ENCODE data around the gene NFKB2.

Gene NFKB2

DNA sequence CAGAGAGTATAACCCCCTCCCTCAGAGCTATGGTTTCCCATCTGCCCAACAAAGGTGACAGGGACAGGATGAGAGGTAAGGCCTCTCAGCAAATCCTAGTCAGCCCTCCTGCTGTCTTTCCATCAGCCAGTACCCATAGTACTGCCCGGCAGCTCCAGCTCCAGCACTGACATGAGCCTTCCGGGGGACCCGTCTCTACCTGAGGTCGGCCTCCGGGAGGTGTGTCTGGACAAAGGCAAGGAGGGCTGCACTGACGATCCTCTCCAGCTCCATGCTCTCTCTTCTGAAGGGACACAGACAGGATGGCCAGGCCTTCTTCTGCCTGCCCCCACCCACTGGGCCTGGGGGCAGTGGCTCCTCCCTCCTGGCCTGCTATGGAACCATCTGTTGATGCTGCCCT is 29.4 kb downstream of the NFKB2 start:
- no peak for DNase-seq

DNA sequence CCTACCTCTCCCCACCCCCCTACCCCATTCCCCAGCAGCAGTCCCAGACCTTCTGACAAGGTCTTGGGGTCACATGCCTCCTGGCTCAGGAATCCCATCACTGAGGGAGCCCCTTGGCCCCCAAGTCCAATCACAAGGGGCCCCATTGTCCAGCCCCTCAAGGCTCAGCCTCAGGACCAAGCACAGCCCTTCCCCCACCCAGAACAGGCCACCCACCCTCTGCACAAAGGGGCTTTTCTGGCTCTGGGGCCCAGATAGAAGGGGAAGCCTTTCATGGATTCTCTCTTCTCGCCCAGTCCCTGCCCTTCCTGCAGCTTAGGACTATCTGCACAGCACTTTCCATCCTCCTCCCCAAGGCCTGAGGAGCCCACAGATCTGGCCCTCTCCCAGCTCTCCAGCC is 29.9 kb downstream of the NFKB2 start:
- DNase-seq: no peak

DNA sequence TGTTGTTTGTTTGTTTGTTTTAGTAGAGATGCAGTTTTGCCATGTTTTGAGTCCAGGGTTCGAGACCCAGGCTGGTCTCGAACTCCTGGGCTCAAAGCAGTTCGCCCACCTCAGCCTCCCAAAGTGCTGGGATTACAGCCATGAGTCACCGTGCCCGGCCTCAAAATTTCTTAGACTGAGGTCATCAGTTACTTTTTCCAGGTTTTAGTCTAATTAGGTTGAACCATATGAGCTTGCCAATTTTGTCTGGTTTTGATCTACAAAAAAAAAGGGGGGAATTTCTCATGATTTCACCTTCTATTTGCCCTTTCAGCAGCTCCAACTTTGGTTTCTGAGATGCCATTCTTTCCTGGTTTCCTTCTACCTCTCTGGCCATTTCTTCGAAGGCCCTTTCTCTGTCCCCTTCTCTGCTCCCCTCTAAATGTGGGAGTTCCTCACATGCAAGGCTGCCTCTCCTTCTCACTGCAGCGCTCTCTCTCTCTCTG is 31.3 kb downstream of the NFKB2 start:
- no peak for DNase-seq

- DNase-seq: no peak
These were observed 34.0 kb downstream of the NFKB2 start for GRCh38 chr10:102429468-102429867.

GRCh38 chr10:102431452-102432124 is 36.1 kb downstream of the NFKB2 start:
- no peak for DNase-seq

GRCh38 chr10:102432162-102432950 is 36.9 kb downstream of the NFKB2 start, which contains the start of gene CUEDC2:
TSS of gene CUEDC2 (minus strand) at chr10:102432574. CDS start at chr10:102425188, 7,386 bp downstream.
- DNase-seq: peak; percentile 100

DNA sequence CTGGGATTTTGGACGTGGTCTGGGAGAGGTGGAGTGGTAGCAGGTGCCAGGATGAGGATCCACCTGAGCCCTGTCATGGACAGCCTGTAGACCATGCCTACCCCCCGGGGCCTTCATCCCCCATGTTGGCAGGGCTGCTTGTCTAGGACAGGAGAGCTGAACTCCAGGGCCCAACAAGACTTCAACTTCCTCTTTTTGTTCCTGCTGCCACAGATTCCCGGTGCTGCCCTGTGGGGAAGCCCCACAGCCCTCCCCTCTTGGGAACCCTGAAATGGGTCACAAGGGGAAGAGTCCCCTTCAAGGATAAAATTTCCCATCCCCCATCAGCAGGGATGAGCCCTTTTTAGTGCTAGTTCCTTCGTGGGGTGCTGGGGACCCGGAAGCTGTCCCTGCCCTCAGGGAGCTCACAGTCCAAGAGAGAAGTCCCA is 38.1 kb downstream of the NFKB2 start:
- DNase-seq: peak in 1 of 2 experiments; percentile 48

DNA sequence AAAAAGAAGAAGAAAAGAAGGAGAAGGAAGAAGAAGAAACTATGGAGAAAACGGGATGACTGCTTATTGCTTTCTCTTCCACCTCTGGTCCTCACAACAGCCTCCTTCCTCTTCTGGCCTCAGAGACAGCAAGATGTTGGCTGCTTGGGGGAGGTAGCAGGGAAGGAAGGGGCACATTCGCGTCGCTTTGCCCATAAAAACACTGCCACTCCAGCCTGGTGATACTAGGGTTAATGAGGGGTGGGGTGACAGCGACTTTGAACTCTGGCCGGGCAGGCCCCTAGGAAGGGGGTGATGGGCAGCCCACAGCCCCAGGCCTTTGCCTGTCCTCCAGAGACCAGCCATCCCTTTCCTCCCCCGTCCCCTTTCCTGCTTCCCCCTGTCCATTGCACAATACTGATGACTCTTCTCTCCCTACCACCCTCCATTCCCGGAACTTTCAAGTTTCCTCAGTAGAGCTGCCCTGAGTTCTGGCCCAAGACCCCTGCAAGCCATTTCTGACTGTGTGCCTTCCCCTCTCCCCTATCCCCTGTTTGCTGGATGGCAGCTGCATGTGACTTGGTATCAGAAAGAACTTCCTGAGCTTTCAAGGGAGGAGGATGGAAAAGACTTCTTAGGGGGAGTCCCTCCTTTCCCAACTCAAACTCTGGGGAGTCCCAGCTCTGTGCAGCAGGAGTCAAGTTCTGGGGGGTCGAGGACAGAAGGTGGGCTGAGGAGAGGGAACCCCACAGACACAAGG is 39.1 kb downstream of the NFKB2 start:
- DNase-seq: peak in 1 of 2 experiments; percentile 33

GRCh38 chr10:102435133-102435497 is 39.6 kb downstream of the NFKB2 start:
- peak in 1 of 2 experiments; percentile 43 for DNase-seq

DNA sequence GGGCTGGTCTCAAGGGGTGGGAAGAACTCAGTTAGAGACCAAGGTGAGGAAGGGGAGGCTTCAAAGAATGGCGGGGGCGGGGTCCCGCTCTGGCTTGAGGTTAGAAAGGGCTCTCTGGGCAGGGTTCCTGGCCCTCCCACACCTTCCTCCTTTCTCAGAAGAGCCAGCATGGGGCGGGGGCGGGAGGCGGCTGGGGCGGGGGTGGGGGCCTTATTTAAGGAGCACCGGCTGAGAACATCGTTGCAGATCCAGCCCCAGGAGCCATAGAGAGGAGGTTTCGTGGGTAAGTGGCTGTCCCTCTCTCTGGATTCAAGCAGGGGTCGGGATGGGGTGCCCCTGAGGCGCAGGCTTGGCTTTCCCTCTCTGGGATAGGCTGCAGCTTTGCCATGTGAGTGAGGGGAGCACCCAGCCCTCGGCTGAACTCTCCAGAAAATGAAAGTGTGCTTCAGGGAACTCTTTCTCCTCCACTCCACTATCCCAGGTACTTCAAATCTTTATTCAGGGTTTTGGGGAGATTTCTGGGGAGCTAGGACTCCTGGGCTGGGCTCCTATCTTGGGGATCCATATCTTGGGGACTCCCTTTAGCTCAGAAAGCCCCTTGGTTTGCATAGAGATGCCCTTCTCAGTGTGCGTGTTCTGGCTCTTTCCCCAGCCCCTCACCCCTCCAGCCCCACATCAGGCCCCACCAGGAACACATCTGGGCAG is 40.2 kb downstream of the NFKB2 start:
- DNase-seq: peak; percentile 70 to 73

DNA sequence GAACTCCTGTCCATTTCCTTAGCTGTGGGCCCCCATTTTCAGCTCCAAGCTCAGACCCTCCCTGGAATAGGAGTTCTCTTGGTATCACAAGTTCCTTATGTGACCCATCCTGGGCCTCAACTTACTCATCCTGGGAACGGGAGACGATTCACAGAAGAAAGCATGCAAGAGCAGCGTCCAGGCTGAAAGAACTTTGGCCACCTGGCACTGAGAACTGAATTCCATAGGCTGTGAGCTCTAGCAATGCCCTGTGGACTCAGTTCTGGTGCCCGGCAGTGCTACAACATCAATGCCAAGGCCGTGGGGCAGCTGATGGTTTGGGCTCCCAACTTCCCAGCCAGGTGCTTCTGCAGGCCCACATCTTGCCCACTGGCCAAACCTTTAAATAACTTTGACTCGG is 40.8 kb downstream of the NFKB2 start:
- DNase-seq: no peak

- DNase-seq: no peak
These were observed 42.0 kb downstream of the NFKB2 start for GRCh38 chr10:102437515-102437914.

GRCh38 chr10:102438374-102438773 is 42.9 kb downstream of the NFKB2 start:
- DNase-seq: no peak

DNA sequence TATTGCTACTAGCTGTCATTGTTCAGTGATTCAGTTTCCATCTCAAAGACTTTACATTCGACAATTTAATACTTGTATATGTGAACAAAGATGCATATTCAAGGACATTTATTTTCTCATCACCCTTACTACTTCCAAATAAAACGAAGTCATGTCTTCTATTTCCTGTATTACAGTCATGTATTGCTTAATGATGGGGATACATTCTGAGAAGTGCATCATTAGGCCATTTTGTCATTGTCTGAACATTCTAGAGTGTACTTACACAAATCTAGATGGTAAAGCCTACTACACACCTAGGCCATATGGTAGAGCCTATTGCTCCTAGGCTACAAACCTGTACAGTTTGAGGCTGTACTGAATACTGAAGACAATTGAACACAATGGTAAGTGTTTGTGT is 49.3 kb downstream of the NFKB2 start:
- no peak for DNase-seq

DNA sequence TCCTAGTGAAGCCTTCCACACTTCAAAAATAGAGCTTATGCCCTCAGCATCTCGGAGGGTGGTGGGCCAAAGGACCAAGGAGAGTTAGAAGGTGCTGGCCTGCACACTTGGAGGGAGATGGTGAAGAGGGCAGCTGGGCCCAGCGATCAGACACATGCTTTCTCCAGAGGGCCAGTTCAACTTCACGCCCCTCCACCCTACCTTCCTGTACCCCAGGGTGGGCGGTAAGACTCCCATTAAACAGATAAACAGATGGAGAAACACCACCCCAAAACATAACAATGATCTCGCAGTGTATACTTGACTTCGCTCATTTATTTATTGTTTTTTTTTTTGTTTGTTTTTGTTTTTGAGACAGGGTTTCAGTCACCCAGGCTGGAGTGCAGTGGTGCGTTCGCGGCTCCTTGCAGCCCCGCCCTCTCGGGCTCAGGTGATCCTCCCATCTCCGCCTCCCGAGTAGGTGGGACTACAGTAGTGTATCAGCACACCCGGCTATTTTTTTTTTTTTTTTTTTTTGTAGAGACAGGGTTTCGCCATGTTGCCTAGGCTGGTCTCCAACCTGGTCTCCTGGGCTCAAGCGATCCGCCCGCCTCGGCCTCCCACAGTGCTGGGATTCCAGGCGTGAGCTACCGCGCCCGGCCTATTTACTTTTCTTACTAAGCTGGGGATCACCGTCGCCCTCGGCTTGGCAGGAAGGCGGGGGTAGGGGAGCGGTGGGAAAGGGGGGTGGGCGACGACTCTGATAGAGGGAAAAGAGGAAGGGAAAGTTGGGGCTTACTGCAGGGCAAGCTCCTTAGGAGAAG is 54.0 kb downstream of the NFKB2 start:
- DNase-seq: peak; percentile 87 to 90

GRCh38 chr10:102450124-102450373 is 54.5 kb downstream of the NFKB2 start:
- no peak for DNase-seq

GRCh38 chr10:102450374-102451104 is 55.0 kb downstream of the NFKB2 start:
- peak; percentile 85 to 90 for DNase-seq

DNA sequence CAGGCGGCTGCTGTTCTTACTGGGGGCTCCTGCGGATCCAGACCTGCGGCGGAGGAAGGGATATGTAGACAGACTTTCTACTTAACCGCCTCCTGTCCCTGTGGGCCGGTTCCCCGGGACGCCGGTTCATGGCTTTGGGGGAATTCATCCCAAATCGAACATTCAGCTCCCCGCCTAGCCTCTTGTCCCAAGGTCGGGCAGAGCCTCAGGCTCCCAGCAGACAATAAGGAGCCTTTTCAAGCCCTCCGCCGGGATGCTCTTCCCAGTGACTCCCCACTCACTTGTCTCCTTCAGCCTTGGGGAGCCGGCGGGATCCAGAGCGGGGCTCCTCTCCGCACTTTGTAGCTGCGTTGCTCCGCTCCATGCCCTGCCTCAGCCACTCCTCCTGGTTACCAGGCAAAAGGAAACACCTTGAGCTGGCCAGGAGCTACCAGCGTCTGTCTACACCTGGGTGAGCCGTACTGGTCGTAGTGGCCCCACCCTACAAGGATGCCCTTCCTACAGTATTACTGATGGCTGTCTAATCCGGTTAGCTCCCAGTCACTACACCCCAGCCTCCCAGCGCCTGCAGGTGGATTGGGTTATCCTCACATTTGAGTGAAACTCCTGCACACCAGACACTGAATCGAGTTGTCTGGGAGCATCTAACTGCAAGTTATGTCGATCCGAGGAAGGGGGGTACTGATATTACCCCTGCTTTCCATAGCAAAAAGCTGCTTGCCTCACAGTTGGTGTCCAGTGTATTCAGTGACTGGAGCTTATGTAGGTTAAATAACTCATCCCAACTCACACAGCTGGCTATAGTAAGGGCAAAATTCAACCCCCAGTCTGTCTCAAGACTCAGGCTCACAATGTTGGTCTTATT is 55.8 kb downstream of the NFKB2 start, which contains the start of gene C10orf95:
Gene C10orf95 (minus strand): TSS at position 439 of the 865 bp plus-strand sequence. CDS start 450 bp downstream, outside the sequence.
- DNase-seq: peak; percentile 46 to 54

All from activated T-cell treated with anti-CD3 and anti-CD28 coated beads, Interleukin-2, amount 50 U/mL, for 48 hours (primary cell).